GM04503 (cell line): ENCODE measurements around the gene PPM1L.
"Not testable (repeated sequence)": the region's sequence is repeated elsewhere in the genome, so short reads cannot be mapped to it uniquely, and the experiment has no call there.

Source experiments
- DNase-seq: peaks from one replicate; pipeline ENCODE4 v3.0.0-alpha.2; 2012; ENCODE audit warnings: low read depth

PPM1L gene

GRCh38 chr3:160935413-160936095 is 179.5 kb downstream of the PPM1L start:
- no peak for DNase-seq

GRCh38 chr3:160941885-160942494 is 186.0 kb downstream of the PPM1L start:
- peak; percentile 12 for DNase-seq

- no peak for DNase-seq
Measured at GRCh38 chr3:160943996-160944395, 188.0 kb downstream of the PPM1L start.

- DNase-seq, result no peak
Measured at GRCh38 chr3:160945336-160945735, 189.3 kb downstream of the PPM1L start.

GRCh38 chr3:160948273-160948672 is 192.2 kb downstream of the PPM1L start:
- DNase-seq, result no peak

GRCh38 chr3:160949460-160949859 is 193.4 kb downstream of the PPM1L start:
- no peak for DNase-seq

- DNase-seq, result no peak
Measured at GRCh38 chr3:160950542-160950941, 194.5 kb downstream of the PPM1L start.

GRCh38 chr3:160950954-160951353 is 194.9 kb downstream of the PPM1L start:
- DNase-seq, result no peak

- DNase-seq, result no peak
Measured at GRCh38 chr3:160951642-160952487, 195.8 kb downstream of the PPM1L start.

GRCh38 chr3:160953686-160954085 is 197.7 kb downstream of the PPM1L start:
- DNase-seq, result no peak

- DNase-seq, result no peak
Measured at GRCh38 chr3:160956785-160957184, 200.8 kb downstream of the PPM1L start.

- no peak for DNase-seq
Measured at GRCh38 chr3:160960568-160960967, 204.5 kb downstream of the PPM1L start.

GRCh38 chr3:160963949-160964348 is 207.9 kb downstream of the PPM1L start:
- DNase-seq, result no peak

GRCh38 chr3:160968761-160969160 is 212.7 kb downstream of the PPM1L start:
- DNase-seq, result no peak

- no peak for DNase-seq
Measured at GRCh38 chr3:160973067-160973809, 217.2 kb downstream of the PPM1L start.

- no peak for DNase-seq
Measured at GRCh38 chr3:160977773-160978172, 221.7 kb downstream of the PPM1L start.

- DNase-seq, result no peak
Measured at GRCh38 chr3:160980740-160981139, 224.7 kb downstream of the PPM1L start.

GRCh38 chr3:160981217-160981938 is 225.3 kb downstream of the PPM1L start:
- DNase-seq, result no peak

GRCh38 chr3:160982491-160982890 is 226.5 kb downstream of the PPM1L start:
- no peak for DNase-seq

GRCh38 chr3:160983900-160984299 is 227.9 kb downstream of the PPM1L start:
- not testable (repeated sequence) for DNase-seq

- no peak for DNase-seq
Measured at GRCh38 chr3:160986069-160986468, 230.0 kb downstream of the PPM1L start.
